Measurements from ENCODE around the gene LRCH1. TPM values are rescaled to one million over a fixed set of nuclear protein-coding genes. Genes with fewer than 3 reads are reported as not detected.
"Not testable (repeated sequence)": the region's sequence is repeated elsewhere in the genome, so short reads cannot be mapped to it uniquely, and the experiment has no call there.

LRCH1 gene
- total RNA-seq, 4 donors from 2014 or later: 42.7 to 66.0 (median 53.1) TPM

DNA sequence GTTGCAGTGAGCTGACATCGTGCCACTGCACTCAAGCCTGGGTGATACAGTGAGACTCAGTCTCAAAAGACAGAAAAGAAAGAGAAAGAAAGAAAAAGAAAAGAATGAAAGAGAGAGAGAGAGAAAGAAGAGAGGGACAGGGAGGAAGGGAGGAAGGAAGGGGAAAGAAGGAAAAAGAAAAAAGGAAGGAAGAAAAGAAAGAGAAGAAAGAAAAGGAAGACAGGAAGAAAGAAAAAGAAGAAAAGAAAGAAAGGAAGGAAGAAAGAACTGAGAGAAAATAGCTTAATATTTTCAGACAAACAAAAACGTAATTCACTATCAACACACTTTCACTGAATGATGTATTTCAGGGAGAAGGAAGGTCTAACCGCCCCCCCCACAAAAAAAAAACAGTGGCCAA is 204.7 kb downstream of the LRCH1 start:
- Histone ChIP-seq H3K27me3 (no peaks in the 10 kb centered on the region), H3K4me3 (no peak overlapping the region), H3K9me3 (no peaks in the 10 kb centered on the region), H3K36me3 (peaks cover 0 to 11% (median 0%) of the 10 kb centered on the region in 4 donors), H3K27ac (replicated peaks in 1 of 4) (no peak overlapping the region), H3K4me1 (peaks cover 5 to 9% (median 9%) of the 10 kb centered on the region in 4 donors)
- intact Hi-C loops (cut with DNase I): no loop called here
- no peak for TF ChIP-seq POLR2A (IDR thresholded peaks at IDR 0.05; ENCODE audit: low read depth)
- TF ChIP-seq, protein P1, sequence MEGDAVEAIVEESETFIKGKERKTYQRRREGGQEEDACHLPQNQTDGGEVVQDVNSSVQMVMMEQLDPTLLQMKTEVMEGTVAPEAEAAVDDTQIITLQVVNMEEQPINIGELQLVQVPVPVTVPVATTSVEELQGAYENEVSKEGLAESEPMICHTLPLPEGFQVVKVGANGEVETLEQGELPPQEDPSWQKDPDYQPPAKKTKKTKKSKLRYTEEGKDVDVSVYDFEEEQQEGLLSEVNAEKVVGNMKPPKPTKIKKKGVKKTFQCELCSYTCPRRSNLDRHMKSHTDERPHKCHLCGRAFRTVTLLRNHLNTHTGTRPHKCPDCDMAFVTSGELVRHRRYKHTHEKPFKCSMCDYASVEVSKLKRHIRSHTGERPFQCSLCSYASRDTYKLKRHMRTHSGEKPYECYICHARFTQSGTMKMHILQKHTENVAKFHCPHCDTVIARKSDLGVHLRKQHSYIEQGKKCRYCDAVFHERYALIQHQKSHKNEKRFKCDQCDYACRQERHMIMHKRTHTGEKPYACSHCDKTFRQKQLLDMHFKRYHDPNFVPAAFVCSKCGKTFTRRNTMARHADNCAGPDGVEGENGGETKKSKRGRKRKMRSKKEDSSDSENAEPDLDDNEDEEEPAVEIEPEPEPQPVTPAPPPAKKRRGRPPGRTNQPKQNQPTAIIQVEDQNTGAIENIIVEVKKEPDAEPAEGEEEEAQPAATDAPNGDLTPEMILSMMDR (IDR thresholded peaks at IDR 0.05): no peak
- 72% methylated on average over 3 of the region's 3 CpGs for WGBS
- DNase-seq (ENCODE audit: extremely low spot score): no peak

DNA sequence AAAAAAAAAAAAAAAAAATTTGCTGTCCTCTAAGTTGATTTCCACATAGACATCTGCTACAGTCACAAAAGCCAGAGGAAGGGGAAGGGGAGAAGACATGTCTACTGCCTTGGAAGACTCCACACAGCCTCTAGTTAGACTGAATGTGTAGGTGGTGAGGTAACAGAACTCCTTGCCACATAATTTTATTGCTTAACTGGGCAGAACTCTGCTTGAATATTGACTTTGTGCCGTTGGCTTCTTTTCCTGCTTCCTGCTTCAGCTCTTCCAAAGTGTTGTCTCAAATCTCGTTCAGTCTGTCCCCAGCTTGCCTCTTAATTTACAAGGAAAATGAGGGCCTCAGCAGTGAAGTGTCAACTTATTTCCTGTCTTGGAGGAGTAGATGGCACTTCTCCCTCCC is 206.9 kb downstream of the LRCH1 start:
- no peak overlapping the region for H3K27ac ChIP-seq (replicated peaks in 1 of 4)
- no peak for DNase-seq (ENCODE audit: extremely low spot score)
- H3K27me3 ChIP-seq: no peaks in the 10 kb centered on the region
- intact Hi-C loops (cut with DNase I): no loop called here
- TF ChIP-seq POLR2A (IDR thresholded peaks at IDR 0.05; ENCODE audit: low read depth) (no peak), EP300 (IDR thresholded peaks at IDR 0.05) (no peak), POLR2AphosphoS5 (IDR thresholded peaks at IDR 0.05) (no peak)
- TF ChIP-seq, protein P1 (IDR thresholded peaks at IDR 0.05): no peak
- H3K9me3 ChIP-seq: no peaks in the 10 kb centered on the region
- H3K4me3 ChIP-seq: no peak overlapping the region
- peaks cover 5 to 9% (median 9%) of the 10 kb centered on the region in 4 donors for H3K4me1 ChIP-seq
- no peaks in the 10 kb centered on the region for H3K36me3 ChIP-seq
- 50% methylated on average over 2 of the region's 2 CpGs for WGBS

DNA sequence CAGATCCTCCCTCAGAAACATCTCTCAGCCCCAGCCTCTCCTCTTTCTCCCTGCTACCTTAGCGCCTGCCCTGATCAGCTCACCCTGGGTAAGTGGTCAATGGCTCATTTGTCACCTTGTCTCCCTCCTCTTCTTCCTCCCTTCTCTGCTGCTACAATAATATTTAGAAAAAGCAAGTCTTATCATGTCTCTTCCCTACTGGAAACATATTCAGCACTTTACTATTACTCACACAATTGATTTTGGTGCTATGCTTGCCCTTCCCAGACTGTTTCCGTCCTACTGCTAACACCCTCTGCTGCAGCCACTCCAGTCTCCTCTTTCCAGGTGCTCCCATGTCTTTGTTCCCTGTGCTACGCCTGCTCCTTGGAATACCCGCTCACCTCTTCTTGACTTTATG is 208.2 kb downstream of the LRCH1 start:
- 87% methylated on average over 4 of the region's 4 CpGs for whole genome bisulfite sequencing
- no peak overlapping the region for H3K27ac ChIP-seq (replicated peaks in 1 of 4)
- intact Hi-C loops (cut with DNase I): no loop called here

DNA sequence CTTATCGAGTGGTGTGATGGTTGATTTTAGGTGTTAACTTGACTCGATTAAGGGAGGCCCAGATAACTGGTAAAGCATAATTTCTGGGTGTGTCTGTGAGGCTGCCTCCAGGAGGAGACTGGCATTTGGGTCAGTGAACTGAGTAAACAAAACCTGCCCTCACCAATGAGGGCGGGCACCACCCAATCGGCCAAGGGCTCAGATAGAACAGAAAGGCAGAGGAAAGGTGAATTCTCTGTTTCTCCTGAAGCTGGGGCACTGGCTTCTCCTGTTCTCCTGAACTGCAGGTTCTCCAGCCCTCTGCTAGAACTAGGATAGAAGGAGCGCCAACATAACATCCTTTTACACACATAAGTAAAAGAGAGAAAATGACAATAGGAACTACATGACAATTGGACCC is 208.9 kb downstream of the LRCH1 start:
- H3K27ac ChIP-seq (replicated peaks in 1 of 4): no peak overlapping the region
- intact Hi-C loops (cut with DNase I): no loop called here
- TF ChIP-seq POLR2A (IDR thresholded peaks at IDR 0.05; ENCODE audit: low read depth) (no peak), EP300 (IDR thresholded peaks at IDR 0.05) (no peak), POLR2AphosphoS5 (IDR thresholded peaks at IDR 0.05) (no peak)
- TF ChIP-seq, protein P1 (IDR thresholded peaks at IDR 0.05): no peak
- H3K4me3 ChIP-seq: no peak overlapping the region
- H3K4me1 ChIP-seq: peaks cover 5 to 7% (median 6%) of the 10 kb centered on the region in 4 donors
- WGBS: 92% methylated on average over 5 of the region's 5 CpGs
- H3K27me3 ChIP-seq: no peaks in the 10 kb centered on the region
- DNase-seq (ENCODE audit: extremely low spot score): no peak
- H3K9me3 ChIP-seq: no peaks in the 10 kb centered on the region
- H3K36me3 ChIP-seq: no peaks in the 10 kb centered on the region

More for the DNA sequence above, 208.2 kb downstream of the LRCH1 start:
- DNase-seq (ENCODE audit: extremely low spot score): no peak
- Histone ChIP-seq H3K9me3 (no peaks in the 10 kb centered on the region), H3K27me3 (no peaks in the 10 kb centered on the region), H3K36me3 (no peaks in the 10 kb centered on the region), H3K4me1 (peaks cover 5 to 9% (median 9%) of the 10 kb centered on the region in 4 donors), H3K4me3 (no peak overlapping the region)
- TF ChIP-seq EP300 (IDR thresholded peaks at IDR 0.05): no peak
- TF ChIP-seq POLR2A (IDR thresholded peaks at IDR 0.05; ENCODE audit: low read depth): no peak
- TF ChIP-seq, protein P1 (IDR thresholded peaks at IDR 0.05): no peak
- TF ChIP-seq POLR2AphosphoS5 (IDR thresholded peaks at IDR 0.05): no peak

DNA sequence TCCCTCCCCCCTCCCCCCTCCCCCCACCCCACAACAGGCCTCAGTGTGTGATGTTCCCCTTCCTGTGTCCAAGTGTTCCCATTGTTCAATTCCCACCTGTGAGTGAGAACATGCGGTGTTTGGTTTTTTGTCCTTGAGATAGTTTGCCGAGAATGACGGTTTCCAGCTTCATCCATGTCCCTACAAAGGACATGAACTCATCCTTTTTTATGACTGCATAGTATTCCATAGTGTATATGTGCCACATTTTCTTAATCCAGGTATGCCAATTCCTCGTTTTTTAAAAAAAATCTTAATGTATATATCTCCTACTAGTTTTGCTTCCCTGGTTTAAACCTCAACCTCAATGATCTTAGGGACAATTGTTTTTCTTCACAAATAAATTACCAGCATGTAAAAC is 217.0 kb downstream of the LRCH1 start:
- Histone ChIP-seq H3K36me3 (peaks cover 5 to 46% (median 28%) of the 10 kb centered on the region in 4 donors), H3K4me1 (peaks cover 0 to 15% (median 8%) of the 10 kb centered on the region in 4 donors)
- WGBS: over 99% methylated on average over 4 of the region's 4 CpGs
- H3K27ac ChIP-seq (replicated peaks in 1 of 4); H3K4me3 ChIP-seq; H3K27me3 ChIP-seq; intact Hi-C loops (cut with DNase I); DNase-seq (ENCODE audit: extremely low spot score); H3K9me3 ChIP-seq: not testable (repeated sequence)

Data from esophagus muscularis mucosa (tissue), 4 donors.